ENCODE data around the gene MIER3. TPM values are rescaled to one million over a fixed set of nuclear protein-coding genes. Genes with fewer than 3 reads are reported as not detected.

Gene MIER3
- total RNA-seq, 2 donors from 2014 or later: 12.4 to 15.5 TPM

Other genes with a start within 250 kb of the MIER3 start
- 10 to 100 TPM; 17.6 to 21.3 TPM for gene MAP3K1, start 136.6 kb downstream of the MIER3 start, total RNA-seq
- 1 to 10 TPM; 4.6 to 9.4 TPM for gene SETD9, start 42.5 kb downstream of the MIER3 start, total RNA-seq
- 100 to 1,000 TPM in 1 of 2 donors, 10 to 100 TPM in 1; 91.7 to 108 TPM for gene GPBP1, start 221.9 kb upstream of the MIER3 start, total RNA-seq

Data from activated naive CD4-positive, alpha-beta T cell treated with anti-CD3 and anti-CD28 coated beads, Interleukin-2, amount 50 U/mL, for 72 hours (primary cell).